HG03432 (cell line): ENCODE data around the gene MAD2L2.

Experiments
- ATAC-seq: cut with Tn5 transposase; IDR thresholded peaks from one replicate; pipeline ENCODE4 v1.9.1; 2021; ENCODE audit warnings: mild to moderate bottlenecking, moderate library complexity; ENCODE audit not compliant: unreplicated experiment

Gene MAD2L2

DNA sequence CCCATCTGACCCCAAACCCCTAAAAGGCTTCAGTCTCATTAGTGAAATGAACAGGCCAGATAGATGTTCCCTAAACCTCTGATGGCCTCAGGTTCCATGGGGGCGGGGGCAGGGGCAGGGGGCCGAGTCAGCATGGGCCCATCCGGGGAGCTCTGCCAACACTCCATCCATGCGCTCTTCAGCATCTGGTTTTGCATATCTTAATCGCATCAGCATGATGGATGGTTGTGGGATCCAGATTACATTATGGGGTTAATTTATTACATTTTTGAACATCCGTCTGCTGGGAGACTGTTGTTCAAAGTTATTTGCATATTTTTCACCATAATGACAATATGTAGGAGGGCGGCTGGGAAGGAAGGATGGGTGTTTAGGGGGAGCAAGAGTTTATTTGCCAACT is 3.1 kb upstream of the MAD2L2 start:
- ATAC-seq, result no peak

GRCh38 chr1:11682799-11683198 is 1.9 kb upstream of the MAD2L2 start:
- no peak for ATAC-seq

DNA sequence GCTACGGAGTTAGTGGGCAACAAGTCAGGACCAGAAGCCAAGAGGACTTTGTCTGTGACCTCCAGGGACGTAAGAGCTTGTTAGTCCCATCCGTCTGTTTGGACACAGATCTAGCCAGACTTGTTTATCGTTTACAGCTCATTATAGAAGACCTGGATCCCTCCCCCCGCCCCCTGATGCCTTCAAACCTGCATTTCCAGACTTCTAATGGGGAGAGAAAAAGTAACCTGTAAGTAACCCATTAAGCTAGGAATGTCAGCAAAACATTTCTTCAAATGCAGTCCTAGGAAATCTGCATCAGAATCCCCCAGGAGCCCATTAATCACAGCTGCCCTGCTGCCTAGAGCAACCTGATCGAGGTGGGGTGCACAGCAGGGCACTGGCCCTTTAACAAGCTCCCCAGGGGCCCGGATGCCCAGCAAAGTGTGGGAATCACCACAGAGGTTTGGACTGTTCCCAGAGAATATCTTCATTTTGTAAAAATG is 1.4 kb upstream of the MAD2L2 start:
- ATAC-seq, result no peak

DNA sequence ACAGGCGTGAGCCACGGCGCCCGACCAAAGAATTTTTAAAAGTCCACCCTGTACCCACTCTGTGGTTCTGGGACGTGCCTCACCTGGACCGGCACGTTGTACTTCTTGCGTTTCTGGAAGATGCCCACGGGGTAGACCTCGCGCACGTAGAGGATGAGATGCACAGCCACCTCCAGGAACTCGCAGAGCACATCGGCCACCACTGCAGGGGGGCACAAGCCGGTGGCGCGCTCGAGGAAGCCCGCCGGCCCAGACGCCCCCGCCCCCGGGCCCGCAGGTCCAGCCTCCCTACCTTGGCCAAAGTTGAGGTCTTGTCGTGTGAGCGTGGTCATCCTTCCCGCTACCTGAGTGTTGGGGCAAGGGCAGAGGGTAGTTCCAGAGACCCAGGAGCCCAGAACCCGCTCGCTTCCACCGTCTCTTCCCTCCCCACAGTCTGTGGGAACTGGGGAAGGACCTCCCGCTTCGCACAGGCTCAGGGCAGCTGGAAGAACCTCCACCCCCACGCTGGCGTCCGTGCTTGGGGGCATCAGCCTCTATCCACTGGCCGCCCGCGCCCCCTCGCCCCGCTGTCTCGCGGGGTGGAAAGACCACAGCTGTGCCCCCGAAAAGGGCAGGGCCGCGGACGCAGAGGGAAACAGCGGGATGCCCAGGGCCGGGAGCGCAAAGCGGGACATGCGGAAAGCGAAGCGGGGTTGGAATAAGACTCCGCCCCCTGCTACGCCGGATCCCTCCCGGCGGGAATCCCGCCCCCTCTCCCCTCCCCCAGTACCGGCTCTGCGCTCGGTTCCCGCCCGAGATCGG is 478 bp downstream of the MAD2L2 start:
- ATAC-seq, result peak; percentile 23

- ATAC-seq, result no peak
These were observed 2.5 kb downstream of the MAD2L2 start for GRCh38 chr1:11678442-11678841.

DNA sequence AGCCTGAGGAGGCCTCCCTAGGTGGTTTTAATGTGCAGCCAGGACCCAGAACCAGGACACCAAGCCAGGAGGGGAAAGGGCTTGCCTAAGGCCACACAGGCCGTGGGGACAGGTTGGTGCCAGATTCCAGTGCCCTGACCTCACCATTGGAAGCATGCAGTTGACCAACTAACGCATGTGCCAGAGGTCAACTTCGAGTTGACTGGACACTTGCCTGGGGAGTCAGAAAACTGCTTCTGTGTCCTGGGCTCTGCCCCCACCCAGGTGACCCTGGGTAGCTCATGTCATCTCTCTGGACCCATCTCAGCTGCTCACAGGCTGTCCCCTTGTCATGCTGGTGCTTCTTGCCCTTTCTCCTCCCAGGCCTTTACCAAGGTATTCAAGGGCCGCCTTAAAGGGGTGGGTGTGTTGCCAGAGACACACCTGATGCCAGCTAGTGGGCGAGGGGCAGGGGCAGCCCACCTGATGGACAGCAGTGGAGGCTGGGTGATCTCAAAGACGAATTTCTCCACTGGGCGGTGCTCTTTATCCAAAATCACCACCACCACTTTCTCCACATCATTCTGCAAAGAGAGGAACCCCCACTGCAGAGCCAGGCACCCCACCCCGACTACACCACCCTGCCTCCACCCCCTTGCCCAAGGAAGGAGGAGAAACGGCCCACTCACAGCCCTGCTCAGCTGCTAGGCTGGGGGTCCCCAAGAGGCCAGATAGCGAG is 4.4 kb downstream of the MAD2L2 start:
- no peak for ATAC-seq

GRCh38 chr1:11675325-11675724 is 5.6 kb downstream of the MAD2L2 start:
- no peak for ATAC-seq

DNA sequence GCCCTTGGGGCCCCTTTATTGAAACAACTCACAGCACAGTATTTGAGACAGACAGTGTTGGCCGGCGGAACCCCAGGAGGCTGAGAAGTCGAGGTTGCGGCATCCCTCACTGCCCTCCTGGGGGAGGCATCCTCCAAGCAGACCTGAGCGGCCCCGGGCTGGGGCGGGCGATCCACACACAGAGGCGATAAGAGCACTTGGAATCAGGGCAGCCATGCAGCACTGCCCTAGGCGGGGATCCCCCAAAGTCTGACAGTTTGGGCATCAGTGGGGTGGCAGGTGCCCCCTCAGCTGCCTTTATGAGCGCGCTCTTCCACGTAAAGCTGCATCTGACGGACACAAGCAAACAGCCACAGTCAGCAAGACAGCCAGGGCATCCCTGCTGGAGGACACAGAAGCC is 6.5 kb downstream of the MAD2L2 start:
- no peak for ATAC-seq

- ATAC-seq, result no peak
These were observed 7.7 kb downstream of the MAD2L2 start for GRCh38 chr1:11673089-11673769.

- no peak for ATAC-seq
These were observed 9.2 kb downstream of the MAD2L2 start for GRCh38 chr1:11671544-11672286.

DNA sequence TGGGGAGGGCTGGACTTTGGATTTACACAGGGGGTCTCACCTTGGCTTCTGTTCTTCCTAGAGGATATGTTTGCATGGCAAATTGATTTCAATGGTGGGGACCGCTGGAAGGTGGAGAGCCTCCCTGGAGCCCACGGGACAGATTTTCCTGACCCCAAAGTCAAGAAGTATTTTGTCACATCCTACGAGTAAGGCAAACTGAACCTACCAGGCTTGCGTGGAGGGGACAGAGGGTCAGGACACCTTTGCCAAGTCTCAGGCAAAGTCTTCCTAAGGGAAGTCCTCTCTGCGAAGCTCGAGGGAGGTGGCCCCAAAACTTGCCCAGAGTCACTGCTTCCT is 9.8 kb downstream of the MAD2L2 start:
- no peak for ATAC-seq

- ATAC-seq, result no peak
These were observed 10.2 kb downstream of the MAD2L2 start for GRCh38 chr1:11670747-11671146.

GRCh38 chr1:11668516-11668915 is 12.4 kb downstream of the MAD2L2 start:
- no peak for ATAC-seq

DNA sequence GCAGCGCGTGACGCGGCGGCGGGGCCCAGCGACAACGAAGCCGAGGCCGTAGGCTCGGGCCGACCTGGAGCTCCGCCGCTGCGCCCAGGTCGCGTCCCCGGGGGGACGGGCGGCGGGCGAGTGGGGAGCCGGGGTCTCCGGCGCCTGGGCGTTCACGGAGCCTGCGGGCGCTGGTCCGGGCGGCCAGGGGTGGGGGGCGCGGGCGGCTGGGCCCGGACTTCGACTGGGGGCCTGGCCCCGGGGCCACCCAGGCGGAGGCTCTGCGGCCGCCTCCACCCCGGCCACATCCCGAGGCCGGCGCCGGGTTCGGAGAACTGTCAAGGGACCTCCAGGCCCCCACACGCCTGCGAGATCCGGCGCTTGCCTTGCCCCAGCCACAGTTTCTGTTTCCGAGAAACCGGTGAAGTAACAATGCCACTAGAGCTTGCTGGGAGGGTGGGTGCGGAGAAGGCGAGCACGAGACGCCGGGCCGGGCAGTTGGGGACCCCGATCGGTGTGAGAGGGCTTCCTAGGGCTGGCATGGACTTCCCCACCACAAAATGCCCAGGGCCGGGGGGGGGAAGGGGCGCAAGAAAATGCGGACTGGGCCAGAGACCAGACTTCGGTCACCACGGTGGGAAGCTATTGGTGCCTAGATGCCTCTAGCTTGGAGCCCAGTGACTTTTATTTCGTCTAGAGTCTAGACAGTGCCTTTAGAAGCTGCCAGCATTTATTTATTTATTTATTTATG is 16.4 kb downstream of the MAD2L2 start:
- ATAC-seq, result peak; percentile 44

DNA sequence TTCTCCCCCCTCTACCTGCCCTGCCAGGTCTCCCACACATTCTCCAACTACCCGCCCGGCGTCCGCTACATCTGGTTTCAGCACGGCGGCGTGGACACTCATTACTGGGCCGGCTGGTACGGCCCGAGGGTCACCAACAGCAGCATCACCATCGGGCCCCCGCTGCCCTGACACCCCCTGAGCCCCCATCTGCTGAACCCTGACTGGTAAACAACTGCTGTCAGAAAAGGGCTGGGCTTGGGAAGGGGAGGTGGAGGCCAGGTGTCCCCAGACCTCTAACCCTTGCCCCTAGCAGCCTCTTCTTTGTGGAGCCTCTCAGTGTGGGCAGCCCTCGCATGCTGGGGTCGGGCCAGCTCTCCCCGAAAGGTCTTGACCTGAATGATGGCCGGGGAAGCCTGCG is 19.8 kb downstream of the MAD2L2 start:
- no peak for ATAC-seq

DNA sequence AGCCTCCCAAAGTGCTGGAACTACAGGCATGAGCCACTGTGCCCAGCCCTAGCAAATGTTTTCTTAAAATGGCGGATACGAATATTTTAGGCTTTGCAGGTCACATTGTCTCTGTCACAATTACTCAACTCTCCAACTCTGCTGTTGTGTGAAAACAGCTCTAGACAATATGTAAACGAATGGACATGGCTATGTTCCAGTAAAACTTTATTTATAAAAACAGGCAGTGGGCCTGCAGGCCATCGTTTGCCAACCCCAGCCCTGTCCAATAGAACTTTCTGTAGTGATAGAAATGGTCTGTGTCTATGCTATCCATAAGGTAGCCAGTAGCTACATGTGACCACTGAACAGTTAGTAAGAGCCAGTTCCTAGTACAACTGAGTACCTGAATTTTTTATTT is 21.2 kb downstream of the MAD2L2 start:
- no peak for ATAC-seq

GRCh38 chr1:11658542-11658941 is 22.4 kb downstream of the MAD2L2 start:
- ATAC-seq, result no peak

- ATAC-seq, result no peak
These were observed 23.3 kb downstream of the MAD2L2 start for GRCh38 chr1:11657654-11658053.

- peak; percentile 22 for ATAC-seq
These were observed 25.8 kb downstream of the MAD2L2 start for GRCh38 chr1:11654939-11655808.
